Activated naive CD4-positive, alpha-beta T cell (primary cell): ENCODE measurements around the gene PRAMEF18.
"Not testable (repeated sequence)": the region's sequence is repeated elsewhere in the genome, so short reads cannot be mapped to it uniquely, and the experiment has no call there.

ENCODE experiments used
- DNase-seq, 4 experiments: peaks; one replicate each; lab custom pipeline; 2025; lab: John Stamatoyannopoulos, UW

PRAMEF18 gene

GRCh38 chr1:13225675-13226204 is at the start of gene PRAMEF18:
PRAMEF18 (minus strand) TSS chr1:13226154; CDS start chr1:13226106, 48 bp downstream.
- DNase-seq = not testable (repeated sequence)

DNA sequence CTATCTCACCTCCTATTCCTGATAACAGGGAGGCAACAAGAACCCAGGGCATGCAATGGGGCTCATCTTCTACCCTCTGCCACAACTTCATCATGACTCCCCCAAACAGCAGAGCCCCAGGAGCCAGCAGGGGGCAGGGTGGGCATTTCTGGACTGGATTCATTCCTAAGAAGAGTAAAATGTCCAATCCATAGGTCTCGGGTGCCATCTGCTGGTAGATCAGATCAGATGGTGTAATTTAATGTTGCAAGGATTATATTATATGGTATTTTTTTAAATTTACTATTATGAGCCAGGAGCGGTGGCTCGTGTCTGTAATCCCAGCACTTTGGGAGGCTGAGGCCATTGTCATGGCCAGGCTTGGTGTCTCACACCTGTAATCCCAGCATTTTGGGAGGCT is 39.2 kb upstream of the PRAMEF18 start:
- DNase-seq = not testable (repeated sequence)

GRCh38 chr1:13253898-13254297 is 27.9 kb upstream of the PRAMEF18 start, which contains the start of gene PRAMEF5:
PRAMEF5 (plus strand) TSS chr1:13254198; CDS start chr1:13259269, 5,071 bp downstream.
- not testable (repeated sequence) for DNase-seq

- DNase-seq = not testable (repeated sequence)
Measured at GRCh38 chr1:13247122-13247521, 21.2 kb upstream of the PRAMEF18 start.

DNA sequence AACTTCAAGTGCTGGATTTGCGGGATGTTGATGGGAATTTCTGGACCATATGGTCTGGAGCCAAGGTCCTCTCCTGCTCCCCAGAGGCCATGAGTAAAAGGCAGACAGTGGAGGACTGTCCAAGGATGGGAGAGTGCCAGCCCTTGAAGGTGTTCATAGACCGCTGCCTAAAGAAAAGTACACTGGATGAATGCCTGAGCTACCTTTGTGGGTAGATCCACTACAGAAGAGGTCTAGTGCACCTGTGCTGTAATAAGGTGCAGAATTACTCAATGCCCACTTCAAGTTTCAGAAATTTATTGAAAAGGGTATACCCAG is 20.6 kb upstream of the PRAMEF18 start:
- DNase-seq = not testable (repeated sequence)

DNA sequence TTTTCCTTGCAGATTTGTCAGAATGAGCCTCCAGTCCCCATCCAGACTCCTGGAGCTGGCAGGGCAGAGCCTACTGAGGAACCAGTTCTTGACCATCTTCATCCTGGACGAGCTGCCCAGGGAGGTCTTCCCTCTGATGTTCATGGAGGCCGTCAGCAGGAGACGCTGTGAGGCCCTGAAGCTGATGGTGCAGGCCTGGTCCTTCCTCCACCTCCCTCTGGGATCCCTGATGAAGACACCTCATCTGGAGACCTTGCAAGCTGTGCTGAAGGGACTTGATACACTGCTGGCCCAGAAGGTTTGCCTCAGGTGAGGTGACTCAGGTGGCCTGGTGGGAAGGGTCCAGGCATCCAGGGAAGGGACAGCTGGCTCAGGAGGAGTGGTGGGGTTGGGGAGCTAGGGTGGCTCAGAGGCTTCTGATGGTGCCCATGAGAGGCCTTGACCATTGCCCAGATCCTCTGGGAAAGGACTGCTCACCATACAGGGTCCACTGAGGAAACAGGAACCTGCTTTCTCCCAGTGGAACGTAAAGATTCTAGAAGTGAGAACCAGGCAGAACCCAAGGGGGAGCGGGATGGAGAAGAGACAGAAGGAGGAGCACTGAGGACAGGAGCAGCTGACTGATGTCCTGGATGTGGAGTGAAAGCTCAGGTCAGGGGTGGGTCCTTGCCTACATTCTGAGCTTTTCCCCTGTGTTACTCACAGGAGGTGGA is 20.0 kb upstream of the PRAMEF18 start:
- DNase-seq = not testable (repeated sequence)

DNA sequence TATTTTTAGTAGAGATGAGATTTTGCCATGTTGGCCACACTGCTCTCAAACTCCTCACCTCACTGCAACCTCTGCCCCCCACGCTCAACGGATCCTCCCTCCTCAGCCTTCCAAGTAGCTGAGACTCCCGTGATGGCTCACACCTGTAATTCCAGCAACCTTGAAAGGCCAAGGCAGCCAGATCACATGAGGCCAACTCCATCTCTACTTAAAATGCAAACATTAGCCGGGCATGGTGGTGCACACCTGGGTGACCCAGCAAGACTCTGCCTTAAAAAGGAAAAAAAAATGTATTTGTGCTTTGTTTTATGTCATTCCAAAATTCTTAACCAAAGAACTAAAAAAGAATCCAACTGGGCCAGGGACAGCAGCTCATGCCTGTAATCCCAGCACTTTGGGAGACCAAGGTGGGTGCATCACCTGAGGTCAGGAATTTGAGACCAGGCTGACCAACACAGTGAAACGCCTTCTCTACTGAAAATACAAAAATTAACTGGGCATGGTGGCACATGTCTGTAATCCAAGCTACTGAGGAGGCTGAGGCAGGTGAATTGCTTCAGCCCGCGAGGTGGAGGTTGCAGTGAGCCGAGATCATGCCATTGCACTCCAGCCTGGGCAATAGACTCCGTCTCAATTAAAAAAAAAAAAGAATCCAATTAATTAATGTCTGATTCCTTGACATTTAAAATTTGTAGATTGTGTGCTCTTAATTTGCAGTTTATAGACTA is 17.7 kb upstream of the PRAMEF18 start:
- DNase-seq = not testable (repeated sequence)

DNA sequence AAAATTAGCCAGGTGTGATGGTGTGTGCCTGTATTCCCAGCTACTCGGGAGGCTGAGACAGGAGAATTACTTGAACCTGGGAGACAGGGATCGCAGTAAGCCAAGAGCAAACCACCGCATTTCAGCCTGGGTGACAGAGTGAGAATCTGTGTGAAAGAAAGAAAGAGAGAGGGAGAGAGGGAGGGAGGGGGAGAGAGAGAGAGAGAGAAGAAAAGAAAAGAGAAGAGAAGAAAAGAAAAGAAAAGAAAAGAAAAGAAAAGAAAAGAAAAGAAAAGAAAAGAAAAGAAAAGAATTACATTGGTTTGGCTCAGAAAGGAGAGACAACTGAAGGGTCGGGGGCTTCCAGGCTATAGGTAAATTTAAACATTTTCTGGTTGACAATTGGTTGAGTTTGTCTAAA is 13.7 kb upstream of the PRAMEF18 start:
- DNase-seq = not testable (repeated sequence)

- not testable (repeated sequence) for DNase-seq
Measured at GRCh38 chr1:13237572-13237971, 11.6 kb upstream of the PRAMEF18 start.

DNA sequence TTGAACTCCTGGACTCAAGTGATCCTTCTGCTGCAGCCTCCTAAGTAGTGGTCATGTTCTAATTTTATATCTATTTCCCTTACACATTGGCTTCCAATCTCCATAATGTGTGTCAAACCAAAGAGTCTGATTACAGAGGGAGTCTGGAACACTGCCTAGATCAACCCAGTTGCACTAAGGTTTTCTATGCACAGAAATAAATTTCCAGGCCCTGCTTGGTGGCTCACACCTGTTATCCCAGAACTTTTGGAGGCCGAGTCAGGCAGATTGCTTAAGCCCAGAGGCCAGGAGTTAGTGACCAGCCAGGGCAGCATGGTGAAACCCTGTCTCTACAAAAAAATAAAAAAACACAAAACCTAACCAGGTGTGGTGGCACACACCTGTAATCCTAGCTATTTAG is 8.1 kb upstream of the PRAMEF18 start:
- not testable (repeated sequence) for DNase-seq

- not testable (repeated sequence) for DNase-seq
Measured at GRCh38 chr1:13232056-13232455, 6.1 kb upstream of the PRAMEF18 start.

DNA sequence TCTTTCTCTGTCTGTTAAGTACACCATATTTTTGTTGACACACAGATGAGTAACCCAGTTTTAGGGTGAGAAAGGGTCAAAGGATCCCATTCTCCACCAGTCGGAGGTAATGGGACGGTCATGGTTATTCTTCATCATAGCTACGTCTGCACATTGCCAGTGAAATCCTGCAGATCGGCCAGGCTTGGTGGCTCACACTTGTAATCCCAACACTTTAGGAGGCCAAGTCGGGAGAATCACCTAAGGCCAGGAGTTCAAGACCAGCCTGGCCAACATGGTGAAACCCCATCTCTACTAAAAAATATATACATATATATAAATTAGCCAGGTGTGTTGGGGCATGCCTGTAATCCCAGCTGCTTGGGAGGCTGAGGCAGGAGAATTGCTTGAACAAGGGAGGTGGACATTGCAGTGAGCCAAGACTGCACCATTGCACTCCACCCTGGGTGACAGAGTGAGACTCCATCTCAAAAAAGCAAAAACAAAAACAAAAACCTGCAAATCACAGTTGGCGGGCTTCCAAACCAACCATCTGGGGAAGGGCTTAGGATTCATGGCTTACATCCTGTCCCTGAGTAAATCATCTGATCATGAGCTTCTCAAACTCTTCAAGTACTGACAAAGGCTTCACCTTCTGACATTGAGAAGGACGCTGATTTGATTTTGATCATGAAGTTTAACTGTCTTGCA is 5.3 kb upstream of the PRAMEF18 start:
- not testable (repeated sequence) for DNase-seq

DNA sequence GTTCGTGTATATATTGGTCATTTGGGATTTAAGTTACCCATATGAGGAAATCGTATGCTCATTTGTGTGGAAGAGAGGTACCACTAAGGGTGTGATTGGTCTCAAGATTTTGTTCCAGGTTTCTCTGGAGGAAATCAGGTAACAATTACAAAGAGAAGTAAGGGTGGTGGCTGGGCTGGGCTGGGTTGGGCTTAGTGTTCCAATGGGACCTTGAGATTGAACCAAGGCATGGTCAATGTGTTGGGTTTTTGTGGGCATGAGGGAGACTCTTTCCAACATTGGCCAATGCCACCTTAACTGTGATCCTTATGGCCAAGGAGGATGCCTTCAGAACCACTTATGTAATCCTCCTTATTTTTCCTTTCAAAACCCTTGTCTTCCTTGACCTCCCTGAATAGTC is 4.6 kb upstream of the PRAMEF18 start:
- not testable (repeated sequence) for DNase-seq

DNA sequence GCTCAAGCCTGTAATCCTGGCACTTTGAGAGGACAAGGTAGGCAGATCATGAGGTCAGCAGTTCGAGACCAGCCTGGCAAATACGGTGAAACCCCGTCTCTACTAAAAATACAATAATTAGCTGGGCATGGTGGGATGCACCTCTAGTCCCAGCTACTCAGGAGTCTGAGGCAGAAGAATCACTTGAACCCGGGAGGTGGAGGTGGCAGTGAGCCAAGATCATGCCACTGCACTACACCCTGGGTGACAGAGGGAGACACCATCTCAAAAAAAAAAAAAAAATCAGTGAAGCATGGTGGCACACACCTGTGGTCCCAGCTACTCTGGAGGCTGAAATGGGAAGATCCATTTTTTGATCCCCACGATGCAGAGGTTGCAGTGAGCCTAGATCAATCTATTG is 4.1 kb upstream of the PRAMEF18 start:
- DNase-seq = not testable (repeated sequence)

DNA sequence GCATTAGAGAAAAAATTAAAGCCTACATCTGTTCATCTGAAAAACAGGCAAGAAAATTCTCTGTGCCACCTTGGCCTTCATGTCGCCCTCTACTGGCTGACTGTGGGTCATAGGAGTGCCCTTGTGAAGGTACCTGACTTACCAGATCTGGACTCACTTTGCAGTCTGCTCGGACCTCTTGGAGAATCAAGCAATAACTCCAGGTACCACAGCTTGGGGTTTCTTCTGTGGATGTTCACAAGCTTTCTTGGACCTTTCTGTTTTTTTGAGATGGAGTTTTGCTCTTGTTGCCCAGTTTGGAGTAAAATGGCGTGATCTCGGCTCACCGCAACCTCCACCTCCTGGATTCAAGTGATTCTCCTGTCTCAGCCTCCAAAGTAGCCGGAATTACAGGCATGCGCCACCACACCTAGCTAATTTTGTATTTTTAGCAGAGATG is 2.4 kb upstream of the PRAMEF18 start:
- peak in 1 of 4 experiments; percentile 6 for DNase-seq

DNA sequence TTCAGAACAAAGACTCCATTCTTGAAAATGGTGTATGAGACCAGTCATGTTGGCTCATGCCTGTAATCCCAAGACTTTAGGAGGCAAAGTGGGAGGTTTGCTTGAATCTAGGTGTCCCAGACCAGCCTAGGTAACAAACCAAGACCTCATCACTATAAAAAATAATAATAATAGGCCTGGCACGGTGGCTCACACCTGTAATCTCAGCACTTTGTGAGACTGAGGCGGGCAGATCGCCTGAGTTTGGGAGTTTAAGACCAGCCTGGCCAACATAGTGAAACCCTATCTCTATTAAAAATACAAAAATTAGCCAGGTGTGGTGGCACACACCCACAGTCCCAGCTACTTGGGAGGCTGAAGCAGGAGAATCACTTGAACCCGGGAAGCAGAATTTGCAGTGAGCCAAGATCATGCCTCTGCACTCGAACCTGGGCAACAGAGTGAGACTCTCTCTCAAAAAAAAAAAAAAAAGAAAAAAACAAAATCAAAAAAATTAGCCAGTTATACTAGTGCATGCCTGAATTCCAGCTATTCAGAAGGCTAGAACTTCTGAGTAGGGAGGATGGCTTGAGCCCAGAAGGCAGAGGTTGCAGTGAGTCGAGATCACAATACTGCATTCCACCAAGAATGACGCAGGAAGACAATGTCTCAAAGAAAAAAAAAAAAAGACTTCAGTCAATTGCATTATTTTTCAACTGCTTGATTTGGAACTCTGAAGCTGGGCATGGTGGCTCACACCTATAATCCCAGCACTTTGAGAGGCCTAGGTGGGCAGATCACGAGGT is 1.5 kb upstream of the PRAMEF18 start:
- DNase-seq = not testable (repeated sequence)

DNA sequence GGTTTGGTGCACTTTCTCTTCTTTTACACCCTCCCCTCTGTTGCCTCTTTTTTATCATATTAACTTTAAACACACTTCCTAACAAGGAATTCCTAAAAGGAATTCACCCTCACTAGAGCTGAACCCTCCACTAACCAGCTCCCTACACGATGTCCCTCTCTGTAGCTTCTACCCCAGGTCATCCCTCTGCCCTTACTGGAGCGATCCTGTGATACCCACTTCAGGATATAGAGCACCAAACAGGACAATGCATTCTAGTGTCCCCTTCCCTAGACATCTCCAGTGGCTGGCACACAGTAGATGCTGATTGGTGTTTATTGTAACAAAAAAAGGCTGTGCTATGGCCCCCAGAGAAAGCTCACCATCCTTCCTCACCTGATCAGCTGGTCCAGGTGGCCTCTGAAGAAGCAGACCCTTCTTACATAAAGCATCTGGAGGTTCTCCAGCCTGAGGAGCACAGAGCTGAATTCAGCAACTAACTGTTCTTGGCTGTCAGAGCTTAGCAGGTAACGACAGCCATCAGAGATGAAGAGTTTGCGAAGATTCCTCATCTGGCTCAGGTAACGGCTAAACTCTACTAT is 1.4 kb downstream of the PRAMEF18 start:
- DNase-seq = no peak

- DNase-seq = not testable (repeated sequence)
Measured at GRCh38 chr1:13222788-13223187, 3.2 kb downstream of the PRAMEF18 start.

DNA sequence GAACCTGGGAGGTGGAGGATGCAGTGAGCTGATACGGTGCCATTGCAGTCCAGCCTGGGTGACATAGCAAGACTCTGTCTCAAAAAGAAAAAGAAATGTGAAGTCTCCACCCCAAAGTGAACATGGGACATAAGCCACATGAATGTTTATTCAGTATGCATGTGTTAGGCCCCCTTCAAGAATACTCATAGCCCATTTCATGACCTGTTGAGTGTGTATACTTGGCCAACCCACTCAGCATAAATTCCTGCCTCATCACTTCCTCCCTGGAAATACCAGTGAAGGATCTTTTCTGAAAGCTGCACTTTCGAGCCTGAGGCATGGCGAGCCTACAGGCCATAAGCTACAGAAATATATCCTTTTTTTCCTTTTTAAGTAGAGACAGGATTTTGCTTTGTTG is 6.8 kb downstream of the PRAMEF18 start:
- not testable (repeated sequence) for DNase-seq

- DNase-seq = not testable (repeated sequence)
Measured at GRCh38 chr1:13216619-13217018, 9.3 kb downstream of the PRAMEF18 start.

DNA sequence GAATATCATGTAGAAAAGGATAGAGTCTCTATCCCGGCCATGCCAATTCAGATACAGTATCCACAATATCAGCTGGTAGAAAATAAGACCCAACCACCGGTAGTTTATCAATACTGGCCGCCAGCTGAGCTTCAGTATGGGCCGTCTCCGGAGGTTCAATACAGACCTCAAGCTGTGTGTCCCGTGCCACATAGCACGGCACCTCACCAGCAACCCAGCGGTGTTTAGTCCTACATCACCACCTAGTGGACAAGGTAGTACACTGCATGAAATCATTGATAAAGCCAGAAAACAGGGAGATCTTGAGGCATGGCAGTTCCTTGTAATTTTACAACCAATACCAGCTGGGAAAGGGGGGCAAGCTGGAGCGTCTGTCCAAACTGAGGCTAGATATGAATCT is 17.2 kb downstream of the PRAMEF18 start:
- not testable (repeated sequence) for DNase-seq
